Subcutaneous adipose tissue (tissue), 4 donors: Measurements from ENCODE around the gene FRMD4A. TPM values are rescaled to one million over a fixed set of nuclear protein-coding genes. Genes with fewer than 3 reads are reported as not detected.

Experiments
- CTCF ChIP-seq: fragments of 450-650 bp; IDR thresholded peaks from one replicate; pipeline ENCODE4 v1.5.1; 2016; ENCODE audit warnings: low read depth, mild to moderate bottlenecking, control low read depth, antibody characterized with exemption, moderate library complexity
- total RNA-seq, 4 donors: library from RNA; depleted of rRNA; stranded (reverse); fragments of >200 nt; gene quantifications; one replicate each; pipeline ENCODE4 v1.1.0, GENCODE V29; 2016

Gene FRMD4A
- total RNA-seq, 4 donors from 2014 or later = 70.0 to 206 (median 81.4) TPM

GRCh38 chr10:13893926-13894325 is 436.8 kb downstream of the FRMD4A start:
- TF ChIP-seq CTCF = no peak

- no peak for TF ChIP-seq CTCF
Measured at GRCh38 chr10:13892871-13893270, 437.9 kb downstream of the FRMD4A start.

GRCh38 chr10:13892001-13892491 is 438.7 kb downstream of the FRMD4A start:
- no peak for TF ChIP-seq CTCF

- TF ChIP-seq CTCF = no peak
Measured at GRCh38 chr10:13891128-13892000, 439.4 kb downstream of the FRMD4A start.

- TF ChIP-seq CTCF = no peak
Measured at GRCh38 chr10:13890233-13891127, 440.2 kb downstream of the FRMD4A start.

GRCh38 chr10:13887761-13888160 is 443.0 kb downstream of the FRMD4A start:
- no peak for TF ChIP-seq CTCF
